Activated CD4-positive, alpha-beta T cell treated with anti-CD3 and anti-CD28 coated beads, Interleukin-10, Interleukin-2, amounts not matched to agents 100 ng/mL and 50 ng/mL, durations not matched to agents 16 hours and 8 hours (primary cell): ENCODE results near the gene SLC10A2.
"Not testable (repeated sequence)": the region's sequence is repeated elsewhere in the genome, so short reads cannot be mapped to it uniquely, and the experiment has no call there.

ENCODE experiments used
- DNase-seq: peaks from one replicate; pipeline ENCODE4 v3.0.0-alpha.2; 2020

SLC10A2 gene

GRCh38 chr13:103066079-103066780 is at the start of gene SLC10A2:
SLC10A2 (minus strand) TSS chr13:103066417; CDS start chr13:103066249, 168 bp downstream.
- no peak for DNase-seq

- DNase-seq, result no peak
These were observed 41.4 kb upstream of the SLC10A2 start for GRCh38 chr13:103107580-103107979.

GRCh38 chr13:103104340-103104739 is 38.1 kb upstream of the SLC10A2 start:
- no peak for DNase-seq

GRCh38 chr13:103103456-103103855 is 37.2 kb upstream of the SLC10A2 start:
- DNase-seq, result not testable (repeated sequence)

GRCh38 chr13:103102482-103102881 is 36.3 kb upstream of the SLC10A2 start:
- no peak for DNase-seq

GRCh38 chr13:103101901-103102300 is 35.7 kb upstream of the SLC10A2 start:
- DNase-seq, result no peak

- no peak for DNase-seq
These were observed 35.3 kb upstream of the SLC10A2 start for GRCh38 chr13:103101500-103101899.

GRCh38 chr13:103100830-103101229 is 34.6 kb upstream of the SLC10A2 start:
- DNase-seq, result no peak

- no peak for DNase-seq
These were observed 33.6 kb upstream of the SLC10A2 start for GRCh38 chr13:103099722-103100293.

GRCh38 chr13:103098535-103098934 is 32.3 kb upstream of the SLC10A2 start:
- no peak for DNase-seq

- no peak for DNase-seq
These were observed 31.2 kb upstream of the SLC10A2 start for GRCh38 chr13:103097366-103097928.

GRCh38 chr13:103093649-103094048 is 27.4 kb upstream of the SLC10A2 start:
- DNase-seq, result not testable (repeated sequence)

- no peak for DNase-seq
These were observed 21.1 kb upstream of the SLC10A2 start for GRCh38 chr13:103087275-103087674.

- no peak for DNase-seq
These were observed 15.2 kb upstream of the SLC10A2 start for GRCh38 chr13:103081435-103081834.

GRCh38 chr13:103078158-103078557 is 11.9 kb upstream of the SLC10A2 start:
- DNase-seq, result no peak

GRCh38 chr13:103068836-103069235 is 2.6 kb upstream of the SLC10A2 start:
- DNase-seq, result no peak

- DNase-seq, result no peak
These were observed 1.7 kb upstream of the SLC10A2 start for GRCh38 chr13:103067751-103068555.

GRCh38 chr13:103066781-103067345 is 646 bp upstream of the SLC10A2 start:
- no peak for DNase-seq

- no peak for DNase-seq
These were observed 2.8 kb downstream of the SLC10A2 start for GRCh38 chr13:103063376-103063775.

- no peak for DNase-seq
These were observed 4.1 kb downstream of the SLC10A2 start for GRCh38 chr13:103062079-103062478.

GRCh38 chr13:103056008-103056407 is 10.2 kb downstream of the SLC10A2 start:
- no peak for DNase-seq

- no peak for DNase-seq
These were observed 11.1 kb downstream of the SLC10A2 start for GRCh38 chr13:103055166-103055565.

- DNase-seq, result no peak
These were observed 19.5 kb downstream of the SLC10A2 start for GRCh38 chr13:103046676-103047075.
